Peyer's patch (tissue), 4 donors: ENCODE results near the gene NPLOC4. TPM values are rescaled to one million over a fixed set of nuclear protein-coding genes. Genes with fewer than 3 reads are reported as not detected.
A peak's percentile ranks its signal among the peaks of the same experiment; 100 is the strongest.

Experiments used
- DNase-seq, 3 donors: peaks; one replicate each; pipeline ENCODE4 v3.0.0-alpha.2; 2017 to 2019
- H3K27ac ChIP-seq, 4 donors: fragments of 200-600 bp; sonication (generic); one replicate each; pipeline ENCODE4 v1.5.1; 2016 to 2019
- H3K27me3 ChIP-seq, 2 donors: fragments of 200-600 bp; sonication (generic); one replicate each; pipeline ENCODE4 v1.5.1; 2019
- H3K36me3 ChIP-seq, 3 donors: fragments of 200-600 bp; sonication (generic); one replicate each; pipeline ENCODE4 v1.5.1; 2016 to 2019
- H3K4me1 ChIP-seq, 4 donors: fragments of 200-600 bp; sonication (generic); one replicate each; pipeline ENCODE4 v1.5.1; 2016 to 2019
- H3K4me3 ChIP-seq, 4 donors: fragments of 200-600 bp; sonication (generic); 1 replicate in 3 of 4; 2 replicates in 1 of 4; pipeline ENCODE4 v1.5.1; 2016 to 2019; ENCODE audit warnings: mild to moderate bottlenecking in 1 of 4
- H3K9me3 ChIP-seq, 4 donors: fragments of 200-600 bp; sonication (generic); one replicate each; pipeline ENCODE4 v1.5.1; 2016 to 2019; ENCODE audit warnings: mild to moderate bottlenecking in 1 of 4
- CTCF ChIP-seq, 6 experiments: fragments of 450-650 bp in 4 of 6; fragments of 200-600 bp in 2 of 6; sonication (generic) in 1 of 6; IDR thresholded peaks; one replicate each; pipeline ENCODE4 v1.5.1; 2017 to 2019; ENCODE audit warnings: antibody characterized with exemption in 6 of 6, mild to moderate bottlenecking in 3 of 6, moderate library complexity in 1 of 6
- POLR2A ChIP-seq, 2 donors: fragments of 450-650 bp; IDR thresholded peaks; one replicate each; pipeline ENCODE4 v1.5.1; 2017; ENCODE audit warnings: antibody characterized with exemption in 2 of 2, mild to moderate bottlenecking in 2 of 2, moderate library complexity in 2 of 2
- total RNA-seq, 4 donors: library from RNA; depleted of rRNA; stranded (reverse); fragments of >200 nt; gene quantifications; one replicate each; pipeline ENCODE4 v1.1.0, GENCODE V29; 2016

NPLOC4 gene
- total RNA-seq, 4 donors from 2014 or later, result 77.2 to 911 (median 122) TPM

GRCh38 chr17:81652906-81653771, 16.2 kb upstream of the NPLOC4 start:
- Histone ChIP-seq H3K4me1 (no peaks in the 10 kb centered on the region), H3K4me3 (peak overlapping the region in 3 of 4 donors; percentile 17 to 29 (median 27)), H3K27ac (no peak overlapping the region), H3K9me3 (peaks cover 0 to 6% (median 3%) of the 10 kb centered on the region in 4 donors), H3K27me3 (peaks cover 0 to 3% of the 10 kb centered on the region in 2 donors), H3K36me3 (no peaks in the 10 kb centered on the region)
- DNase-seq, result no peak
- TF ChIP-seq POLR2A (IDR thresholded peaks at IDR 0.05) (no peak), CTCF (IDR thresholded peaks at IDR 0.05) (no peak)

- H3K4me3 ChIP-seq, result no peak overlapping the region
- H3K27me3 ChIP-seq, result peaks cover 0 to 4% of the 10 kb centered on the region in 2 donors
- no peak for DNase-seq
- no peaks in the 10 kb centered on the region for H3K36me3 ChIP-seq
- no peak overlapping the region for H3K27ac ChIP-seq
- TF ChIP-seq CTCF (IDR thresholded peaks at IDR 0.05) (no peak), POLR2A (IDR thresholded peaks at IDR 0.05) (no peak)
- peaks cover 0 to 6% (median 3%) of the 10 kb centered on the region in 4 donors for H3K9me3 ChIP-seq
- H3K4me1 ChIP-seq, result no peaks in the 10 kb centered on the region
Observed at GRCh38 chr17:81651692-81652091, 14.8 kb upstream of the NPLOC4 start.

GRCh38 chr17:81650951-81651350, 14.0 kb upstream of the NPLOC4 start:
- H3K4me1 ChIP-seq, result no peaks in the 10 kb centered on the region
- H3K36me3 ChIP-seq, result no peaks in the 10 kb centered on the region
- peaks cover 0 to 6% (median 3%) of the 10 kb centered on the region in 4 donors for H3K9me3 ChIP-seq
- H3K27me3 ChIP-seq, result peaks cover 0 to 4% of the 10 kb centered on the region in 2 donors
- TF ChIP-seq POLR2A (IDR thresholded peaks at IDR 0.05) (no peak), CTCF (IDR thresholded peaks at IDR 0.05) (no peak)
- DNase-seq, result no peak
- H3K4me3 ChIP-seq, result no peak overlapping the region
- H3K27ac ChIP-seq, result no peak overlapping the region

- Histone ChIP-seq H3K4me3 (no peak overlapping the region), H3K27me3 (peaks cover 0 to 4% of the 10 kb centered on the region in 2 donors), H3K9me3 (peaks cover 0 to 6% (median 3%) of the 10 kb centered on the region in 4 donors), H3K27ac (no peak overlapping the region), H3K36me3 (no peaks in the 10 kb centered on the region), H3K4me1 (no peaks in the 10 kb centered on the region)
- no peak for DNase-seq
- no peak for TF ChIP-seq POLR2A (IDR thresholded peaks at IDR 0.05)
- no peak for TF ChIP-seq CTCF (IDR thresholded peaks at IDR 0.05)
Observed at GRCh38 chr17:81648707-81649085, 11.8 kb upstream of the NPLOC4 start.

GRCh38 chr17:81648013-81648706, 11.2 kb upstream of the NPLOC4 start:
- no peak for DNase-seq
- Histone ChIP-seq H3K4me3 (no peak overlapping the region), H3K36me3 (no peaks in the 10 kb centered on the region), H3K27me3 (peaks cover 0 to 4% of the 10 kb centered on the region in 2 donors), H3K27ac (no peak overlapping the region), H3K9me3 (peaks cover 0 to 6% (median 3%) of the 10 kb centered on the region in 4 donors), H3K4me1 (no peaks in the 10 kb centered on the region)
- TF ChIP-seq CTCF (IDR thresholded peaks at IDR 0.05), result no peak
- TF ChIP-seq POLR2A (IDR thresholded peaks at IDR 0.05), result no peak
